HG03097 (cell line): Measurements from ENCODE around the gene LRRC56.
"Not testable (repeated sequence)": the region's sequence is repeated elsewhere in the genome, so short reads cannot be mapped to it uniquely, and the experiment has no call there.

Experiments used
- ATAC-seq: cut with Tn5 transposase; IDR thresholded peaks from one replicate; pipeline ENCODE4 v1.9.1; 2021; ENCODE audit not compliant: unreplicated experiment, low FRiP score

LRRC56 gene

DNA sequence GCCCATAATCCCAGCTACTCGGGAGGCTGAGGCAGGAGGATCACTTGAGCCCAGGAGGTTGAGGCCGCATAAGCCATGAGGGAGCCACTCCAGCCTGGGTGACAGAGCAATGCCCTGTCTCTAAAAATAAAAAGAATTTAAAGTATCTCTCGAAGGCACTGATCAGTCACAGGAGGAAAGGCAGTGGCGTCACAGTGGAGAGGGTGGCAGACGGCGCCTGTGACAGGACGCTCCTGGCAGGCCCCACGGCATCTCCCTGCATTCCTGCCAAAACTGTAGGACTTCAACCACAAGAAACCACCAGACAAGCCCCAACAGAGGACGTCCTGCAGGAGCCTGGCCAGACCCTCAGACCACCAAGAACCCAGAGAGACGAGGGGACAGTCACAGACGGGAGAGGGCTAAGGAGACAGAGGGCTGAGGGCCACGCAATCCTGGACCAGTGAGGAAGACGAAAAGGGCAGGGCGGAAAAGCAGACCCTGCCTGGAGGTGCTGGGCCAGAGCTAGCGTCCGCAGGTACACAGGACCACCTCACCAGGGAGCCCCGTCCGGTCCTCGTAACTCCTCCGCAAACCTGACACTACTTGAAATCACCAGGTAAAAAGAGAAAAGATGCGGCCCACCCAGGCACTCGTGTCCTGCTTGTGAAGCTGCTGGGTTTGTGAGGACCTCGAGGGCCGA lies 36.2 kb upstream of the LRRC56 start:
- no peak for ATAC-seq

DNA sequence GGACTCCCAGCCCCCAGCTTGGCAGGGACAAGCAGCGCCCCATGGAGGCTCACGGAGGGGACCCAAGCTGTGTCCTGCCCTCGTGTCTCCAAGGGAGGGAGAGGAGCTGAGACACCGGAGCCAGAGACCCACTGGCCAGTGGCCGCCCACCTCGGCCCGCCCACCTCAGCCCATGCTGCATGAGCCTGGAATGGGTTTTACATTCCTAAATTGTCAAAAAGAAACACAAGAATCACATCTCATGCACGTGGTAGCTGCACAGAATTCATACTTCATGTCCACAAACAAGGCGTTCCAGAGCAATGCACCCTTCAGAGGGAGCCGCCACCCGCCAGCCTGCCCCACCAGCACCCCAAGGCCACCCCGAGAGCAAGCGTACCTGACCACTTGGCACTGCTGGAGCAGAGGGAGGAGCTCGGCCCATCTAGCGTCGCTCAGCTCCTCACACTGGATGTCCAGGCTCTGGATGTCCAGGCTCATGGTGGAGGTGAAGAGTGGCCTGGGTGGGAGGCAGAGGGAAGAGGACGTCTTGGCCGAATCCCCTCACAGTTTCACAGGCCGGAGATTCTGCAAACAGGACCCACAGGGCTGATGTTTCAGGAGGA lies 35.5 kb upstream of the LRRC56 start:
- ATAC-seq, result no peak

DNA sequence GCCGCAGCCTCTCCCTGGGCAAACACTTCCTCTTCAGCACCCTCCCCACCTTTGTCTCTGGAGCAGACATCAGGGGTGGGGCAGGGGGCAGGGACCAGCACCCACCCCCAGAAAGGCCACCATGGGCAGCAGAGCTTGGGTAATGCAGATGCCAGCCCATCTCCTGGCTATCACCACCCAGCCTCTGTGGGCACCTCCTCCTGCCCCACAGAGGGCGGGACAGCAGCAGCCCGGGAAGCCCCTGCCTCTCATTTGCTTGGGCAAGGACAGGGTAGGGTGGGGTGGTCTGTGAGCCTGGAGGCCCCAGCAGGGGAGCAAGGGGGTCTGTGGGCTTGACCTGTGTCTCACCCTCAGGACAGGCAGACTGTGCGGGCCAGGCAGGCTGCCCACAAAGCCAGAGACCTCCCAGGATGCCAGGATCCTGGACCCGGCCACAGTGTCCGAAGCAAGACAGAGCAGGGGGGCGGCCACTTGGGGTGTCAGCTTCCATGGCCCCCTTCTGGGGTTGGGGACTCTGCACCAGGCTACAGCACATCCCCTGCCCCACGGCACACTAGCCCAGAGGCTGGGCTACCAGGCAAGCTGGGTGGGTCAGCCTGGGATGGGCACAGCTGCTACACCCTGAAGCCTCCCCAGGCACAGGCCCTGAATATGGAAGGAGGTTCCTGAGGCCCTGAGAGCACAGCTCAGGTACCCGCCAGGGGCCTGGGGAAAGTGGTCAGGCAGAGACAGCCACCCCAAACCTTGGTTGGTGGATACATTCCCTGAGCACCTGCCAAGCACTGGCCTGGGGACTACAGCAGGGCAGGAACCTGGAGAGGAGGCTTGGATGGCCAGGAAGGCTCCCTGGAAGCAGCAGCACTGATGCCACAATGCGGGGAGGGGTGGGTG lies 34.8 kb upstream of the LRRC56 start:
- no peak for ATAC-seq

DNA sequence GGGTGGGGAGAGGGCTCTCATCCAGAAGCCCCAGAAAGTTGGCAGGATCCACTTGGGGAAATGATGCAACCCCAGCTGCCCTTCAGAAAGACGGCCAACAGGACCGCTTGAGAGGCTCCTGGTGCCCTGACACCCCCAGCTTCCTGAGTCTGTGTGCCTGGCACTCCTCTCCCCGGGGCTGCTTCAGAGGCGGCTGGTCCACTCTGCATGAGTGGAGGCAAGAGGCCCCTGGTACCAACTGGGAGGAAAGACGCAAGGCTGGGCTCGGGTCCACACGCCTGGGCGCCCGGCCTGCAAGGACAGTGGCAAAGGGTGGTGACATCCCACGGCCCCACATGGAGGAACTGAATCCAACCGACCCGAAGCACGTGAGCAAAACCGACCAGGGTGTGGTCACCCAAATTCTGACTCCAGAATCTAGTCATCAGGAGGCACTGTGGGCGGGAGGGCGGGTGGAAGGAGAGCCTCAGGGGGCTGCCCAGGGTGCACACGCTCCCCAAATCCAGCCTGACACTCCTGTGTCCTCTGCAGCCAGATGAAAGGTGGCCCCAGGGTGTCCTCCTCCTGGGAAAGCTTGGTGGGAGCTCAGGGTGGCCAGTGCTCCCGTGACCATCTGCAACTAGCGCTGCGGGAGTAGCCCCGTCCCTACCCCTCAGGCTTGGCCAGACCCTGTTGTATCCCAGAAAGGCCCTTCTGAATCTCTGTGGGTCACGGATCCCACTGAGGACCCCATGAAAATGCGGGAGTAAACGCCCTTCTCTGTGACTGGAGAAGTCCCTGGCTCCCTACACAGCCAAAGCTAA lies 33.9 kb upstream of the LRRC56 start:
- no peak for ATAC-seq

- no peak for ATAC-seq
Observed at GRCh38 chr11:504053-504993, 33.0 kb upstream of the LRRC56 start.

DNA sequence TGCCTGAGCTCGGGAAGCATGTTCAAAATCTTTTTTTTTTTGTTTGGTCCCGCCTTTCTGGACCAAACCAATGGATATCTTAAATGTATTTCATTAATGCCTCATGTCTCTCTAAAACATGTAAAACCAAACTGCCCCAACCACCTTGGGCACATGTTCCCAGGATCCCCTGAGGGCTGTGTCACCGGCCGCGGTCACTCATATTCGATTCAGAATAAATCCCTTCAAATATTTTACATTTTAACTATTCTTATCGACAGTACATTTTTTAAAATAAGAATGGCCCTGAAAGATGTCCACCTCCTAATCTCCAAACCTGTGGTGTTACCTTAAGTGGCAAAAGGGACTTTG lies 32.4 kb upstream of the LRRC56 start:
- ATAC-seq, result no peak

DNA sequence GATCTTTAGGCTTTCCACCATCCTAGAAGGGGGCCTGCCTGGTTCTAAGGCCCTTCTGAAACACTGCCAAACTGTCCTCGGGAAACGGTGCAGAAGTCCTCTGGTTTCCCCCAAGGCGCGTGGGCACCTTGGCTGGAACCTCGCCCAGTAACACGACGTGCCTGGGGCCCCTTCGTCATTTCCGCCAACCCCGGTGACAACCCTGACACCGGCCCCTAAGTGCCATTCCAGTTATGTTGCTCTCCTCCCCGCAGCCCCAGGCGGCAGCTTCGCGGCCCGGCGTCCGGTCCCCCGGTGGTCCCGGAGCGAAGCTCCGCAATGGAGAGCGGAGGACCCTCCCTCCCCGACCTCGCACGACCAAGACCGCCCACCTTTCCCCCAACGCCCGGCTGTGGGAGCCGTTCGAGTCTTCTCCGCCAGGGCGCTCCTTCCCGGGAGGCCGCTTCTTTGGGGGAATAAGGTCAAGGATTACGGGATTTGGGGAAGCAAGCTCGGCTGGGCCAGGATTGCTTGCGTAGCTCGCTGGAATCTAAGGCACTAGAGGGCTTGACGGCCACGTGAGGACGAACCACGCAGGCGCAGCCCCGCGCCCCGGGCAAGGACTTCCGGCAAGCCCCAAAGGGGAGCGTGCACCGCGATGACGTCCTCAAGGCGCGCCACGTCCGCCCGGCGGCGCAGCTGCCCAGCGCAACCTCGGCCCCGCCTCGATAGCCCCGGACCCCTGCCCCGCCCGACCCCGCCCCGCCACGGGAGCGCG lies 30.9 kb upstream of the LRRC56 start:
- ATAC-seq, result peak; percentile 68

DNA sequence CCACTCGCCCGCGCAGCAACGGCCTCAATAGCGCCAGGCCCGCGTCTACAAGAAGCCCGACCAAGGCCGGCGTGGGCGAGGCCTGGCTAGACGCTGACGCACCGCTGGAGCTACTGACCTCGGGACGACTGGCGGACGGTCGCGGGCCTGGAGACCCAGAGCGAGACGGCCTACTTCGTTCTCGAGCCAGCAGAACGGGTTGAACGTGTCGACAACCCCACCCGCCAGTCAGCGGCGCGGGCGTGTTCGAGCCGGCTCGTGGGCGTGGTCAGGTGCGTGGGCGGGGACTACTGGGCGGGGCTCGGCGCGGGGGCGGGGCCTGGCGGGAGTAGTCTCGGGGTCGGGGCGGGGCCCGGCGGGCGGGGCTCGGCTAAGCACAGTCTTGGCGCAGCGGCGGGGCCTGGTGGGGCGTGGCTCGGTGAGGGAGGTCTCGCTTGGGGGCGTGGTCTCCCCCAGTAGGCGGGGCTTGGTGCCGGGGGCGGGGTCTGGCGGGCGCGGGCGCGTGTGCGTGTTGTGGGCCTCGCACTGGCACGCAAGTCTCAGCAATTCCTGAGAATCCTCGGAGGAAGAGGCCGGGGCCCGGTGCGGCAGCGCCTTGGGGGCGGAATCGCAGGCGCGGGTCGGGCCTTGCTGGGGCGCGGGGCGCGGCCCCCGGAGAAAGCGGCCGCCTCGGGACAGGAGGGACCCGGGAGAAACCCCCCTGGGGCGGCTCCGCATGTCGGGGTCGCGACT lies 30.2 kb upstream of the LRRC56 start, which contains the start of gene RNH1:
RNH1 (minus strand) TSS at position 248 of the 732 bp plus-strand sequence. CDS start 5,080 bp downstream, outside the sequence.
- ATAC-seq, result peak; percentile 31

DNA sequence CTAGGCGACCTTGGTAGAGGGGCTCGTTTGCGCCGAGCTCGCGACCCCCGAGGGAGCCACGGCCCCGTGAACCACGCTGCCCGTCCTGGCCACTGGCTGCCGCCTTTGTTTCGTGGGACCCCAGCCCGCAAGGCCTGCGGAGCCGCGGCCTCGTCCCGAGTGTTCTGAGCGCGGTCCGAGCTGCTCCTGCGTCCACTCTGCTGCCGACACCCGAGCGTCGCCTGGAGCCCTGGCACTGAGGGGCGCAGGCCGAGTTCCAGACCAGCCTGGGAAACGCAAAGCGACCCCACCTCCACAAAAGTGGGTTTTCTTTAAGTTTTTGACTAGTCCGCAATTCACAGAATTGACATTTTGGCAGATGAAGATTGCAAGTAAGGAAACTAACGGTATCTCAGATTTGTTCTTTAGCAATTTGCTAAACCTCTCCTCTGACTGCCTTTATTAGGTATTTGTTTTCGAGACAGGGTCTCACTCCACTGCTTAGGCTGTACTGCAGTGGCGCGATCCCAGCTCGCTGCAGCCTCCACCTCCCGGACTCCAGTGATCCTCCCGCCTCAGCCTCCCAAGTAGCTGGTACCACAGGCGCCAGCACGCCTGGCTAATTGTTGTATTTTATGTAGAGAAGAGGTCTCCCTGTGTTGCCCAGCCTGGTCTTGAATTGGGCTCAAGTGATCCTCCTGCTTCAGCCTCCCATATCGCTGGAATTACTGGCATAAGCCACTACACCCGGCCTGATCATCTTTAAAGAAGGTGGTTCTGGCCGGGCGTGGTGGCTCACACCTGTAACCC lies 29.4 kb upstream of the LRRC56 start:
- ATAC-seq, result no peak

DNA sequence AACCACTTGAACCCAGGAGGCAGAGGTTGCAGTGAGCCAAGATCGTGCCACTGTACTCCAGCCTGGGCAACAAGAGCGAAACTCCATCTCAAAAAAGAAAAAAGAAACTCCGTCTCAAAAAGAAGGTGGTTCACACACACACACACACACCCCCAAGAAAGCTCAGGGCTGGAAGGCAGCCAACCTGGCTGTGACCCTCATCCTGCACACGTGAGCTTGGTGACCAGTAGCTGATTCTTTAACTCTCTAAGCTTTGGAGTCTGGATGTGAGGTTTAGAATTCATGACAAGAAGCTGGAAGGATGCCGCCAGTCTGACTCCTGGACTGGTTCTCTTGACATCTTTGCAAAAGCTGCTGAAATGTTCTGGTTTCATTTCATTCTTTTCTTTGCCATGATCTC lies 28.4 kb upstream of the LRRC56 start:
- ATAC-seq, result no peak

DNA sequence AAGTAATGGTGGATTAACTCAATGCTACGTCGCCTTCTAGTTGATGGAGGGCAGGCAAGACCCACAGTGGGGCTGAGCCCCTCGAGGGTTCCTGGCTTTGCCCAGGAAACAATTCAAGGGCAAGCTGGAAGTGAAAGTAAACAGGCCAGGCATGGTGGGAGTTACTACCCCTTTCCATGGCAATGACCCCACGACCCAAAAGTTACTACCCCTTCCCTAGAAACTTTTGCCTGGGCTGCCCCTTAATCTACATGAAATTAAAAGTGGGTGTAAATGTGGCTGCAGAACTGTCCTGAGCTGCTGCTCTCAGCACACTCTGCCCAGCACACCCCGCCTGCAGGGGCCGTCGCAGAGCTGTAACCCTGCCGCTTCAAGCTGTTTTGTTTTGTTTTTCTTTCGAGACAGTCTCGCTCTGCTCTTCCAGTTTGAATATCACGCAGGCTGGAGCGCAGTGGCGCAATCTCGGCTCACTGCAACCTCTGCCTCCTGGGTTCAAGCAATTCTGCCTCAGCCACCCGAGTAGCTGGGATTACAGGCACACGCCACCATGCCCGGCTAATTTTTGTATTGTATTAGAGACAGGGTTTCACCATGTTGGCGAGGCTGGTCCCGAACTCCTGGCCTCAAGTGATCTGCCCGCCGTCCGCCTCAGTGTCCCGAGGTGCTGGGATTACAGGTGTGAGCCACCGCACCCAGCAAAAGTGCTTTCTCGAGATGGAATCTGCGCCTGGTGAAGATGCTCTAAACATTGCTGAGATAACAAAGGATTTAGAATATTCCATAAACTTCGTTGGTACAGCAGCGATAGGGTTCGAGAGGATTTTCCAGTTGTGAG lies 24.3 kb upstream of the LRRC56 start:
- ATAC-seq, result no peak

DNA sequence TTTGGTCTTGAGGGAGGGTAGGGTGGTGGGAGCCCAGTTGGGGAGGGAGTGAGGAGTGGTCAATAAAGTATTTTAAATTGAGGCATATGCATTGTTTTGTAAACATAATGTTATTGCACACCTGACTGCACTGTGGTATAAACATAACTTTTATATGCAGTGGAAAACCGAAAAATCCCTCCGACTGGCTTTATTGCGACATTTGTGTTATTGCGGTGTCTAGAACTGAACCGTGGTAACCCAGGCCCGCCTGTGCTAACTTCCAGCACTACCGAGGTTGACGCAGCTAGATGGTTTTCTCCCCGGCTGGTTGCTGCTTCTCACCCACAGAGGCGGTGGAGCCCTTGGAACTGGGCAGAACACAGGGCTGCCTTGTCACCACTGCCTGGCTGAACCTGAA lies 22.7 kb upstream of the LRRC56 start:
- no peak for ATAC-seq

DNA sequence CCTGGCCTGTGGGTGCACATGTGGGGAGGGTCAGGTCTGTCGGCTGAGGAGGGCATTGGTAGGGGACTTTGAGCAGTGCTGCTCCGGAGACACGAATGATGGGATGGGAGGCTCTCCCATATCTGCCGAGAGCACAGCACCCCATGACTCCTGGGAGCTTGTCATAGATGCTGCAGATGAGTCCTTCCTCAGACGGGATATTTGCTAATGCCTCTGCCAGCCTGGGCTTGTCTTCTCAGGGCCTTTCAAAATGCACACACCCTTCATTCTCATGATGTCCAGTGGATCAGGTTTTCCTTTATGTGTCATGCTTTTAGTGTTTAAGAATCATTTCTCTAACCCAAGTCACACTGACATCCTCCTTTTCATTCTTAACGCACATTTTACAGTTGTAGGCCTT lies 22.2 kb upstream of the LRRC56 start:
- ATAC-seq, result no peak

GRCh38 chr11:516400-516799 lies 20.9 kb upstream of the LRRC56 start:
- no peak for ATAC-seq

GRCh38 chr11:516918-517685 lies 20.2 kb upstream of the LRRC56 start:
- ATAC-seq, result not testable (repeated sequence)
